IMR-90 (cell line): ENCODE measurements around the gene CEP162.

Experiments
- CTCF ChIP-seq: conservative IDR thresholded peaks from 2 replicates; pipeline ENCODE4 v1.5.1; 2012; ENCODE audit warnings: mild to moderate bottlenecking, low read depth, low read length, improper control_type of control experiment
- MAFK ChIP-seq: IDR thresholded peaks from 2 replicates; pipeline ENCODE4 v1.6.1; 2012; ENCODE audit warnings: low read depth, low read length, improper control_type of control experiment
- MAZ ChIP-seq: IDR thresholded peaks from 2 replicates; pipeline ENCODE4 v1.6.1; 2012; ENCODE audit warnings: low read depth, mild to moderate bottlenecking, low read length, improper control_type of control experiment, moderate library complexity, borderline replicate concordance
- POLR2A ChIP-seq: IDR thresholded peaks from 2 replicates; pipeline ENCODE4 v1.6.1; 2012; ENCODE audit warnings: mild to moderate bottlenecking, low read depth, low read length

GRCh38 chr6:84107495-84107894, 119.9 kb downstream of the CEP162 start:
- TF ChIP-seq CTCF (no peak), POLR2A (no peak), MAZ (no peak), MAFK (no peak)
